Stimulated activated naive CD8-positive, alpha-beta T cell treated with anti-CD3 and anti-CD28 coated beads, Interleukin-15, amount 100 ng/mL, for 72 hours (primary cell): ENCODE measurements around the gene CX3CR1.
A peak's percentile ranks its signal among the peaks of the same experiment; 100 is the strongest.

ENCODE experiments used
- ATAC-seq: fragments of 150-1000 bp; cut with Tn5 transposase; 2 replicates; pipeline ENCODE4 v1.10.0; 2021; ENCODE audit warnings: mild to moderate bottlenecking, moderate library complexity
- DNase-seq, 2 donors: peaks; one replicate each; pipeline ENCODE4 v3.0.0; 2021 to 2022
- H3K27ac Mint-ChIP-seq, 2 donors: one replicate each; pipeline ENCODE4 v1.8.0; 2022; ENCODE audit warnings: mild to moderate bottlenecking in 2 of 2, mixed read lengths in 2 of 2, moderate library complexity in 2 of 2
- H3K27me3 Mint-ChIP-seq: one replicate; pipeline ENCODE4 v1.8.0; 2022; ENCODE audit warnings: mixed read lengths
- H3K4me1 Mint-ChIP-seq: one replicate; pipeline ENCODE4 v1.8.0; 2022; ENCODE audit warnings: mild to moderate bottlenecking, mixed read lengths
- H3K4me3 Mint-ChIP-seq, 2 donors: one replicate each; pipeline ENCODE4 v1.8.0; 2022; ENCODE audit warnings: mild to moderate bottlenecking in 2 of 2, mixed read lengths in 2 of 2, moderate library complexity in 1 of 2
- H3K9me3 Mint-ChIP-seq, 2 donors: one replicate each; pipeline ENCODE4 v1.8.0; 2022; ENCODE audit warnings: mixed read lengths in 2 of 2

Gene CX3CR1

GRCh38 chr3:39281533-39281932, 1.7 kb upstream of the CX3CR1 start:
- H3K4me3 Mint-ChIP-seq: no peak overlapping the region
- H3K27me3 Mint-ChIP-seq: peaks cover 3% of the 10 kb centered on the region
- ATAC-seq (no peak), DNase-seq (no peak)
- H3K9me3 Mint-ChIP-seq: no peaks in the 10 kb centered on the region
- H3K27ac Mint-ChIP-seq: no peak overlapping the region
- peaks cover 23% of the 10 kb centered on the region for H3K4me1 Mint-ChIP-seq

GRCh38 chr3:39280571-39280970, 735 bp upstream of the CX3CR1 start:
- DNase-seq (no peak), ATAC-seq (peak; percentile 16)
- Mint-ChIP-seq H3K27me3 (peaks cover 12% of the 10 kb centered on the region), H3K27ac (no peak overlapping the region), H3K4me1 (peaks cover 25% of the 10 kb centered on the region), H3K4me3 (no peak overlapping the region), H3K9me3 (no peaks in the 10 kb centered on the region)

- peaks cover 20% of the 10 kb centered on the region for H3K27me3 Mint-ChIP-seq
- DNase-seq (no peak), ATAC-seq (no peak)
- H3K4me3 Mint-ChIP-seq: no peak overlapping the region
- peaks cover 14% of the 10 kb centered on the region for H3K4me1 Mint-ChIP-seq
- H3K9me3 Mint-ChIP-seq: no peaks in the 10 kb centered on the region
- no peak overlapping the region for H3K27ac Mint-ChIP-seq
Measured at GRCh38 chr3:39278616-39278935, 1.3 kb downstream of the CX3CR1 start.

GRCh38 chr3:39277893-39278615, 1.8 kb downstream of the CX3CR1 start:
- ATAC-seq: no peak
- H3K27me3 Mint-ChIP-seq: peaks cover 20% of the 10 kb centered on the region
- H3K27ac Mint-ChIP-seq: peak overlapping the region in 1 of 2 donors; percentile 37
- peaks cover 14% of the 10 kb centered on the region for H3K4me1 Mint-ChIP-seq
- no peaks in the 10 kb centered on the region for H3K9me3 Mint-ChIP-seq
- DNase-seq: no peak
- H3K4me3 Mint-ChIP-seq: no peak overlapping the region

- peaks cover 20% of the 10 kb centered on the region for H3K27me3 Mint-ChIP-seq
- DNase-seq (no peak), ATAC-seq (no peak)
- no peak overlapping the region for H3K4me3 Mint-ChIP-seq
- no peaks in the 10 kb centered on the region for H3K9me3 Mint-ChIP-seq
- H3K4me1 Mint-ChIP-seq: peaks cover 14% of the 10 kb centered on the region
- no peak overlapping the region for H3K27ac Mint-ChIP-seq
Measured at GRCh38 chr3:39276746-39277145, 3.1 kb downstream of the CX3CR1 start.

GRCh38 chr3:39275963-39276593, 3.8 kb downstream of the CX3CR1 start:
- no peaks in the 10 kb centered on the region for H3K9me3 Mint-ChIP-seq
- DNase-seq: no peak
- no peak for ATAC-seq
- no peak overlapping the region for H3K27ac Mint-ChIP-seq
- H3K27me3 Mint-ChIP-seq: peaks cover 20% of the 10 kb centered on the region
- no peak overlapping the region for H3K4me3 Mint-ChIP-seq
- peaks cover 14% of the 10 kb centered on the region for H3K4me1 Mint-ChIP-seq

GRCh38 chr3:39275052-39275451, 4.8 kb downstream of the CX3CR1 start:
- H3K4me1 Mint-ChIP-seq: peaks cover 14% of the 10 kb centered on the region
- no peaks in the 10 kb centered on the region for H3K9me3 Mint-ChIP-seq
- no peak for DNase-seq
- H3K27ac Mint-ChIP-seq: no peak overlapping the region
- peaks cover 20% of the 10 kb centered on the region for H3K27me3 Mint-ChIP-seq
- ATAC-seq: no peak
- H3K4me3 Mint-ChIP-seq: no peak overlapping the region

GRCh38 chr3:39273119-39273518, 6.7 kb downstream of the CX3CR1 start:
- H3K4me3 Mint-ChIP-seq: no peak overlapping the region

GRCh38 chr3:39272191-39272590, 7.6 kb downstream of the CX3CR1 start:
- Mint-ChIP-seq H3K27ac (peak overlapping the region in 1 of 2 donors; percentile 81), H3K4me3 (no peak overlapping the region), H3K9me3 (no peaks in the 10 kb centered on the region), H3K4me1 (peaks cover 22% of the 10 kb centered on the region), H3K27me3 (peaks cover 20% of the 10 kb centered on the region)
- ATAC-seq: no peak
- no peak for DNase-seq

More at GRCh38 chr3:39273119-39273518, 6.7 kb downstream of the CX3CR1 start:
- Mint-ChIP-seq H3K27me3 (peaks cover 20% of the 10 kb centered on the region), H3K27ac (no peak overlapping the region), H3K9me3 (no peaks in the 10 kb centered on the region), H3K4me1 (peaks cover 14% of the 10 kb centered on the region)
- ATAC-seq: no peak
- DNase-seq: no peak

GRCh38 chr3:39271363-39271914, 8.4 kb downstream of the CX3CR1 start:
- Mint-ChIP-seq H3K9me3 (no peaks in the 10 kb centered on the region), H3K4me1 (peaks cover 21% of the 10 kb centered on the region), H3K27me3 (peaks cover 17% of the 10 kb centered on the region), H3K27ac (no peak overlapping the region), H3K4me3 (no peak overlapping the region)
- no peak for ATAC-seq
- no peak for DNase-seq

- Mint-ChIP-seq H3K4me1 (peaks cover 24% of the 10 kb centered on the region), H3K9me3 (peaks cover 0 to 9% of the 10 kb centered on the region in 2 donors), H3K27me3 (peaks cover 13% of the 10 kb centered on the region), H3K27ac (no peak overlapping the region), H3K4me3 (no peak overlapping the region)
- ATAC-seq: no peak
- DNase-seq: no peak
Measured at GRCh38 chr3:39269528-39269927, 10.3 kb downstream of the CX3CR1 start.

- no peak for DNase-seq
- Mint-ChIP-seq H3K27ac (peak overlapping the region in 1 of 2 donors; percentile 55), H3K27me3 (peaks cover 23% of the 10 kb centered on the region)
Measured at GRCh38 chr3:39268549-39268900, 11.3 kb downstream of the CX3CR1 start.

GRCh38 chr3:39267631-39268548, 11.9 kb downstream of the CX3CR1 start:
- peak; percentile 79 to 86 for DNase-seq
- peak overlapping the region; percentile 91 to 96 for H3K27ac Mint-ChIP-seq
- H3K9me3 Mint-ChIP-seq: peaks cover 0 to 9% of the 10 kb centered on the region in 2 donors
- H3K27me3 Mint-ChIP-seq: peaks cover 29% of the 10 kb centered on the region
- peak; percentile 95 for ATAC-seq
- peak overlapping the region; percentile 76 to 81 for H3K4me3 Mint-ChIP-seq
- H3K4me1 Mint-ChIP-seq: peaks cover 35% of the 10 kb centered on the region

More at GRCh38 chr3:39268549-39268900, 11.3 kb downstream of the CX3CR1 start:
- H3K9me3 Mint-ChIP-seq: peaks cover 0 to 9% of the 10 kb centered on the region in 2 donors
- H3K4me3 Mint-ChIP-seq: no peak overlapping the region
- H3K4me1 Mint-ChIP-seq: peaks cover 28% of the 10 kb centered on the region
- ATAC-seq: no peak

- Mint-ChIP-seq H3K27ac (no peak overlapping the region), H3K4me1 (peaks cover 47% of the 10 kb centered on the region), H3K27me3 (peaks cover 47% of the 10 kb centered on the region), H3K4me3 (no peak overlapping the region), H3K9me3 (peaks cover 0 to 9% of the 10 kb centered on the region in 2 donors)
- DNase-seq: no peak
- no peak for ATAC-seq
Measured at GRCh38 chr3:39264053-39264452, 15.8 kb downstream of the CX3CR1 start.

- Mint-ChIP-seq H3K27me3 (peaks cover 52% of the 10 kb centered on the region), H3K4me3 (no peak overlapping the region), H3K4me1 (peaks cover 50% of the 10 kb centered on the region), H3K9me3 (peaks cover 0 to 9% of the 10 kb centered on the region in 2 donors), H3K27ac (no peak overlapping the region)
- ATAC-seq (no peak), DNase-seq (no peak)
Measured at GRCh38 chr3:39263576-39263975, 16.3 kb downstream of the CX3CR1 start.
